HG03039 (cell line): ENCODE measurements around the gene ERV3-1.
"Not testable (repeated sequence)": the region's sequence is repeated elsewhere in the genome, so short reads cannot be mapped to it uniquely, and the experiment has no call there.

Experiments
- ATAC-seq: cut with Tn5 transposase; IDR thresholded peaks from one replicate; pipeline ENCODE4 v1.9.1; 2021; ENCODE audit warnings: mild to moderate bottlenecking, moderate library complexity; ENCODE audit not compliant: unreplicated experiment

ERV3-1 gene

DNA sequence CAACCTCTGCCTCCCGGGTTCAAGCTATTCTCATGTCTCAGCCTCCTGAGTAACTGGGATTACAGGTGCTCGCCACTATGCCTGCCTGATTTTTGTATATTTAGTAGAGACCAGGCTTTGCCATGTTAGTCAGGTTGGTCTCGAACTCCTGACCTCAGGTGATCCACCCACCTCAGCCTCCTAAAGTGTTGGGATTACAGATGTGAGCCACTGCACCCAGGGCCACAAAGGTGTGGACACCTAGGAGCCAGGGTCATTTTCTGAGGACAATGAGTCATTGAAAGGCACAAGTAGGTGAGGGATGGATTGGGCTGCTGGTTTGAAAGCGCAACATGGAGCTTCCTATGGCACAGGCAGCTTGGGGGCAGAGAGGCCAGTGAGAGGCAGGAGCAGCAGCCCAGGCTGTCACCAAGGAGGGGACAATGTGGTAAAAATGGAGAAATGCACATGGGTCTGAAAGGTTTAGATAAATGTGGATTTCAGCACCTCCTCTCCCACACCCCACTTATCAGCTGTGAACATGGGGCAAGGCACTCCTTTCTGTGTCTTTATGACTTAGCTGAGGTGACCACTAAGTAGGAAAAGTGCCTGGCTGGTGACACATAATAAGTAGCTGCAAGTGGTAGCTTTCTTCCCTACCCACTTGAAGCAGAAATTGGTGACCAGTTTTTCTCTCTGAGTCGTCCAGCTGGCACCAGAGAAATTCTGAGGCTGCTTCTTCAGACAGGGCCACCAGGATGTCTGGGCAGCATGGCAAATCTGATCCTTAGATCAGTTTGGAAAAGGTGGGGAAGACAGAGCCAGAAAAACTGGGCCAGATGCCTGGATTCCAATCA lies 61.6 kb downstream of the ERV3-1 start:
- ATAC-seq, result not testable (repeated sequence)
